ENCODE data around the gene DLEC1.

The DLEC1 gene

DNA sequence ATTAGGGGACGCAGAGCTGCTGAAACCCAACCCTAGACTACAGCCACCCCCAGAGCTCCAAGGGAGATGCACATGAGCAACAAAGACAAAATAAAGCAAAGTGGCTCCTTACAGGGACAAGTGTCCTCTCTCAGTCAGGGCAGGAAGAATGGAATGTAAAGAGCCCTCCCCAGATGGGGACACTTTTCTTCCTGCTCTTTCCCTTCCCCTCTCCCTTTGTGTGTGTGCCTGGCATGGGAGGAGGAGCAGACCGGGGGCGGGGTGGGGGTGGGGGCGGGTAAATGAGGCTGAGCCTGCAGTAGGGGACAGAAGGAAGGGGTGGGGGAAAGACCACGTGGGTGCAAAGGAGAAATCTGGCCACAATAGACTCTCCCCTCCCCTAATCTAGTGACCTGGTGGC is 60.5 kb downstream of the DLEC1 start:
- Histone ChIP-seq H3K9me3 (ENCODE audit: severe bottlenecking) (no peaks in the 10 kb centered on the region), H3K4me3 (ENCODE audit: severe bottlenecking) (no peak overlapping the region), H3K4me1 (ENCODE audit: insufficient read depth, poor library complexity, severe bottlenecking) (no peaks in the 10 kb centered on the region), H3K36me3 (ENCODE audit: low read depth) (no peaks in the 10 kb centered on the region), H3K27ac (ENCODE audit: poor library complexity, severe bottlenecking) (no peak overlapping the region), H3K27me3 (ENCODE audit: insufficient read depth, poor library complexity, severe bottlenecking) (no peaks in the 10 kb centered on the region)
- TF ChIP-seq CTCF (IDR thresholded peaks at IDR 0.05; ENCODE audit: poor library complexity, severe bottlenecking): no peak
- DNase-seq (ENCODE audit: low spot score): no peak
- ATAC-seq (ENCODE audit: low read depth): no peak

DNA sequence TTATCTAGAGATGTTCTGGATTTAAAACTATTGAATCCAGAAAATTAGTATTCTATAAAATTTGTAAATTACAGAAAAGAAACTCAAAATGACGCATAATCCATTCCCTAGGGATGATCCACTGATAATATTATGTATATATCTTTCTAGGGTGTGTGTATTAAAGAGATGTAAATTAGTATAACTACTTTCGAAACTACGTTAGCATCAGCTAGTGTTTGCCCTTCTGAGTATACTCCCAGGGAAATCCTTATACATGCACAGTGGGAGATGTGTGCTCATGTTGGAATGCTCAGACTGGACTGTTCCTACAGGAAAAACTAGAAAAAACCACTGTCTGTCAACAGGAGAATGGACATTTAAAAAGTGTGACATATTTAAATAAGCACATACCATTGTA is 61.5 kb downstream of the DLEC1 start:
- no peaks in the 10 kb centered on the region for H3K27me3 ChIP-seq (ENCODE audit: insufficient read depth, poor library complexity, severe bottlenecking)
- no peaks in the 10 kb centered on the region for H3K4me1 ChIP-seq (ENCODE audit: insufficient read depth, poor library complexity, severe bottlenecking)
- no peak for TF ChIP-seq CTCF (IDR thresholded peaks at IDR 0.05; ENCODE audit: poor library complexity, severe bottlenecking)
- H3K36me3 ChIP-seq (ENCODE audit: low read depth): no peaks in the 10 kb centered on the region
- H3K4me3 ChIP-seq (ENCODE audit: severe bottlenecking): no peak overlapping the region
- no peak for ATAC-seq (ENCODE audit: low read depth)
- peaks cover 4% of the 10 kb centered on the region for H3K9me3 ChIP-seq (ENCODE audit: severe bottlenecking)
- H3K27ac ChIP-seq (ENCODE audit: poor library complexity, severe bottlenecking): no peak overlapping the region
- no peak for DNase-seq (ENCODE audit: low spot score)

DNA sequence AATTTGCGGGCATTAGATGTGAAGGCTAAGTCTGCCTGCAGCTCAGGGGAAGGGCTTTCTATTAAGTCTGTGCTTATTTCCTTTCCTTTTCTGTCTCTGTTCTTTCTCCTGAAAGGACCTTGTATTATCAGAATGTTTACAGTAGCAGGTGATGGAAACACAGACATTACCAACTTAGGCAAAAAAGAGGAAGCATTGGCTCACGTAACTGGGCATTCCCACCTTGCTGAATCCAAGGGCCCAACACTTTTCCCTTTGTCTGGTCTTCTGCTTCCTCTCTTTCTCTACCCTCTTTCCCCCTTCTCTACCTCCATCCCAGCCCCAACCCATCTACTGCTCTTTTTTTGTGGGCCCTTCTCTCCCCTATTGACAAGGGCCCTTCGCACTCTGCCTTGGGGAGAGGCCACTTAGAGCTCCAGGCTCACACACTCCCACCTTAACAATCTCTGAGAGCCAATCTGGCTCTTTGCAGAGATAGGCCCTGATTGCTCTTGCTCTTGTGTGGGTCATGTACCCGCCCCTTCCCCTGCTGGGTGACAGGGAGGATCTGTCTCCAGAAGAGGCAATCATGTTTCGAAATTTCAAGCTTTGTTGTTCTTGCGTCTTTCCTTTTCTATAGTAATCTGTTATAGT is 62.9 kb downstream of the DLEC1 start:
- no peak overlapping the region for H3K27ac ChIP-seq (ENCODE audit: poor library complexity, severe bottlenecking)
- ATAC-seq (ENCODE audit: low read depth): no peak
- TF ChIP-seq CTCF (IDR thresholded peaks at IDR 0.05; ENCODE audit: poor library complexity, severe bottlenecking): no peak
- H3K27me3 ChIP-seq (ENCODE audit: insufficient read depth, poor library complexity, severe bottlenecking): no peaks in the 10 kb centered on the region
- DNase-seq (ENCODE audit: low spot score): no peak
- no peaks in the 10 kb centered on the region for H3K4me1 ChIP-seq (ENCODE audit: insufficient read depth, poor library complexity, severe bottlenecking)
- H3K36me3 ChIP-seq (ENCODE audit: low read depth): no peaks in the 10 kb centered on the region
- no peak overlapping the region for H3K4me3 ChIP-seq (ENCODE audit: severe bottlenecking)
- peaks cover 12% of the 10 kb centered on the region for H3K9me3 ChIP-seq (ENCODE audit: severe bottlenecking)

DNA sequence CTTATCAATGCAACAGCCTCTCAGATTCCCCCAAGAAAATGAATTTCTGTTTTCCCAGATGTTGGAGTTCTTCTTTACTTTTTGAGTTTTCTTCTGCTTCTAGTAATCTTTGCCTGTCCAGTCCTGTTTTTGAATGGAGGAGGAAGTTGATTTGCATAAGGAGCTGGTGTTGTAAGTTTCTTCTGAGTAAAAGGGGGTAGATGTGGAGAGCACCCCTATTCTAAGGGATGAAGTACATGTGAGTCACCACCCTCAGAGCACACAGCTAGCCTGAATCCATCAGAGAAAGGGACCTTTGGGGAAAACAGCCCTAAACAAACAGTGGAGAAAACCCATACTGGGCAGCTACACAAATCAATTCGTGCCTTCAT is 63.4 kb downstream of the DLEC1 start:
- Histone ChIP-seq H3K9me3 (ENCODE audit: severe bottlenecking) (peaks cover 12% of the 10 kb centered on the region), H3K27ac (ENCODE audit: poor library complexity, severe bottlenecking) (no peak overlapping the region), H3K4me3 (ENCODE audit: severe bottlenecking) (no peak overlapping the region), H3K27me3 (ENCODE audit: insufficient read depth, poor library complexity, severe bottlenecking) (no peaks in the 10 kb centered on the region), H3K4me1 (ENCODE audit: insufficient read depth, poor library complexity, severe bottlenecking) (no peaks in the 10 kb centered on the region), H3K36me3 (ENCODE audit: low read depth) (no peaks in the 10 kb centered on the region)
- DNase-seq (ENCODE audit: low spot score) (no peak), ATAC-seq (ENCODE audit: low read depth) (peak; percentile 44; the same call in 2 of the 3 replicates)
- no peak for TF ChIP-seq CTCF (IDR thresholded peaks at IDR 0.05; ENCODE audit: poor library complexity, severe bottlenecking)

GRCh38 chr3:38105525-38105924 is 66.5 kb downstream of the DLEC1 start:
- no peak for ATAC-seq (ENCODE audit: low read depth)
- H3K27ac ChIP-seq (ENCODE audit: poor library complexity, severe bottlenecking): no peak overlapping the region
- no peaks in the 10 kb centered on the region for H3K4me1 ChIP-seq (ENCODE audit: insufficient read depth, poor library complexity, severe bottlenecking)
- no peaks in the 10 kb centered on the region for H3K36me3 ChIP-seq (ENCODE audit: low read depth)
- H3K27me3 ChIP-seq (ENCODE audit: insufficient read depth, poor library complexity, severe bottlenecking): no peaks in the 10 kb centered on the region
- no peak for DNase-seq (ENCODE audit: low spot score)
- no peak for TF ChIP-seq CTCF (IDR thresholded peaks at IDR 0.05; ENCODE audit: poor library complexity, severe bottlenecking)
- peaks cover 12% of the 10 kb centered on the region for H3K9me3 ChIP-seq (ENCODE audit: severe bottlenecking)
- no peak overlapping the region for H3K4me3 ChIP-seq (ENCODE audit: severe bottlenecking)
